HepG2 (cell line): ENCODE data around the gene ICE2. TPM values are rescaled to one million over a fixed set of nuclear protein-coding genes. Genes with fewer than 3 reads are reported as not detected.
A peak's percentile ranks its signal among the peaks of the same experiment; 100 is the strongest.

Experiments
- CREM ChIP-seq, 2 experiments: sonication (generic) in 1 of 2; formaldehyde crosslinking in 1 of 2; IDR thresholded peaks; 2 replicates each; pipeline versions ENCODE4 v1.4.0 to v1.6.1; 2016 to 2020; ENCODE audit warnings: antibody characterized with exemption in 1 of 2, mild to moderate bottlenecking in 1 of 2, missing genetic modification reagents in 1 of 2
- MED1 ChIP-seq: sonication (generic); formaldehyde crosslinking; IDR thresholded peaks from 2 replicates; pipeline ENCODE4 v1.4.0; 2020; ENCODE audit warnings: missing genetic modification reagents
- ONECUT2 ChIP-seq: sonication (generic); formaldehyde crosslinking; IDR thresholded peaks from 2 replicates; pipeline ENCODE4 v1.4.0; 2020; ENCODE audit warnings: missing genetic modification reagents
- SOX6 ChIP-seq, 2 experiments: fragments of 450-650 bp in 1 of 2; sonication (generic) in 1 of 2; formaldehyde crosslinking in 1 of 2; IDR thresholded peaks; 2 replicates each; pipeline versions ENCODE4 v1.4.0 to v1.6.1; 2017 to 2020; ENCODE audit warnings: antibody characterized with exemption in 1 of 2, mild to moderate bottlenecking in 1 of 2, missing genetic modification reagents in 1 of 2
- SP5 ChIP-seq: IDR thresholded peaks from 2 replicates; pipeline ENCODE4 v1.6.1; 2016; ENCODE audit warnings: low read depth, borderline replicate concordance
- THYN1 ChIP-seq: sonication (generic); formaldehyde crosslinking; IDR thresholded peaks from 2 replicates; pipeline ENCODE4 v1.8.1; 2023; ENCODE audit warnings: low read depth, mild to moderate bottlenecking, moderate library complexity, missing genetic modification reagents, borderline replicate concordance
- U2AF1 ChIP-seq: fragments of 200-400 bp; formaldehyde crosslinking; optimal IDR thresholded peaks from 2 replicates; pipeline ENCODE3; 2017; ENCODE audit warnings: mild to moderate bottlenecking, low read depth, low read length
- ZBTB14 ChIP-seq: sonication (generic); formaldehyde crosslinking; IDR thresholded peaks from 2 replicates; pipeline ENCODE4 v1.4.0; 2020; ENCODE audit warnings: missing genetic modification reagents
- ZBTB20 ChIP-seq: sonication (generic); formaldehyde crosslinking; IDR thresholded peaks from 2 replicates; pipeline ENCODE4 v1.8.1; 2023; ENCODE audit warnings: missing genetic modification reagents, low read depth, mild to moderate bottlenecking, borderline replicate concordance
- ZFP36 ChIP-seq: fragments of 150-350 bp; IDR thresholded peaks from 2 replicates; pipeline ENCODE4 v1.6.1; 2018; ENCODE audit warnings: borderline replicate concordance, low read length, low read depth; ENCODE audit not compliant: partially characterized antibody
- ZNF12 ChIP-seq: sonication (generic); formaldehyde crosslinking; IDR thresholded peaks from 2 replicates; pipeline ENCODE4 v1.5.0; 2020; ENCODE audit warnings: missing genetic modification reagents
- ZNF180 ChIP-seq: sonication (generic); formaldehyde crosslinking; IDR thresholded peaks from 2 replicates; pipeline ENCODE4 v1.4.0; 2020; ENCODE audit warnings: low read depth, missing genetic modification reagents, borderline replicate concordance
- ZNF362 ChIP-seq: sonication (generic); formaldehyde crosslinking; IDR thresholded peaks from 2 replicates; pipeline ENCODE4 v1.4.0; 2020; ENCODE audit warnings: missing genetic modification reagents, mild to moderate bottlenecking, borderline replicate concordance
- ZNF484 ChIP-seq: sonication (generic); formaldehyde crosslinking; IDR thresholded peaks from 2 replicates; pipeline ENCODE4 v1.5.1; 2020; ENCODE audit warnings: mild to moderate bottlenecking, low read depth, missing genetic modification reagents, borderline replicate concordance
- polyA plus RNA-seq, 8 experiments: library from polyadenylated mRNA; depleted of rRNA in 3 of 8; stranded (reverse) in 7 of 8; unstranded in 1 of 8; fragments of >200 nt; fragmentation: Illumina TruSeq in 4 of 8; extraction: Trizol in 4 of 8; gene quantifications; 2 replicates each; pipeline versions ENCODE4 v1.2.1 to v1.2.3, GENCODE V29; 2011 to 2016; ENCODE audit warnings: low read depth in 4 of 8, missing spikeins in 1 of 8, mixed read lengths in 1 of 8; ENCODE audit not compliant: insufficient read depth in 1 of 8
- total RNA-seq, 5 experiments: library from RNA; depleted of rRNA; stranded (reverse); fragments of >200 nt; fragmentation: Illumina TruSeq; extraction: Trizol; gene quantifications; 2 replicates each; pipeline ENCODE4 v1.2.3, GENCODE V29; 2016; ENCODE audit warnings: low read depth in 1 of 5
- TF ChIP-seq, protein P1 (sequence below), 2 experiments: sonication (generic) in 1 of 2; formaldehyde crosslinking in 1 of 2; IDR thresholded peaks; 2 replicates each; pipeline versions ENCODE4 v1.4.0 to v1.6.1; 2018 to 2020; ENCODE audit warnings: missing genetic modification reagents in 2 of 2, borderline replicate concordance in 1 of 2, low read depth in 1 of 2, mild to moderate bottlenecking in 1 of 2, missing biosample characterization in 1 of 2
- TF ChIP-seq, protein P2 (sequence below): IDR thresholded peaks from 2 replicates; pipeline ENCODE4 v1.6.1; 2016; ENCODE audit warnings: missing biosample characterization, missing genetic modification reagents, low read depth
- TF ChIP-seq, protein P3 (sequence below): sonication (generic); formaldehyde crosslinking; IDR thresholded peaks from 2 replicates; pipeline ENCODE4 v1.8.0; 2022; ENCODE audit warnings: mild to moderate bottlenecking, missing genetic modification reagents, moderate library complexity
- TF ChIP-seq, protein P4 (sequence below): sonication (generic); formaldehyde crosslinking; IDR thresholded peaks from 2 replicates; pipeline ENCODE4 v1.5.0; 2020; ENCODE audit warnings: mild to moderate bottlenecking, low read depth, missing genetic modification reagents, borderline replicate concordance
- TF ChIP-seq, protein P5 (sequence below): sonication (generic); formaldehyde crosslinking; IDR thresholded peaks from 2 replicates; pipeline ENCODE4 v1.5.1; 2020; ENCODE audit warnings: missing genetic modification reagents, mild to moderate bottlenecking, borderline replicate concordance

Gene ICE2
- total and polyA plus RNA-seq, 2 of the 13 experiments (the other 11 are each of a cell fraction or from before 2014, with no cell fraction given), result 24.8 to 26.4 TPM

- TF ChIP-seq, protein P1, sequence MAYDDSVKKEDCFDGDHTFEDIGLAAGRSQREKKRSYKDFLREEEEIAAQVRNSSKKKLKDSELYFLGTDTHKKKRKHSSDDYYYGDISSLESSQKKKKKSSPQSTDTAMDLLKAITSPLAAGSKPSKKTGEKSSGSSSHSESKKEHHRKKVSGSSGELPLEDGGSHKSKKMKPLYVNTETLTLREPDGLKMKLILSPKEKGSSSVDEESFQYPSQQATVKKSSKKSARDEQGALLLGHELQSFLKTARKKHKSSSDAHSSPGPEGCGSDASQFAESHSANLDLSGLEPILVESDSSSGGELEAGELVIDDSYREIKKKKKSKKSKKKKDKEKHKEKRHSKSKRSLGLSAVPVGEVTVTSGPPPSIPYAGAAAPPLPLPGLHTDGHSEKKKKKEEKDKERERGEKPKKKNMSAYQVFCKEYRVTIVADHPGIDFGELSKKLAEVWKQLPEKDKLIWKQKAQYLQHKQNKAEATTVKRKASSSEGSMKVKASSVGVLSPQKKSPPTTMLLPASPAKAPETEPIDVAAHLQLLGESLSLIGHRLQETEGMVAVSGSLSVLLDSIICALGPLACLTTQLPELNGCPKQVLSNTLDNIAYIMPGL (CRISPR knock-in tag; IDR thresholded peaks at IDR 0.05; ENCODE audit: borderline replicate concordance in 1 of 2, low read depth in 1 of 2), result no peak
- TF ChIP-seq ZNF12 (CRISPR knock-in tag), result no peak
- no peak for TF ChIP-seq ZBTB20 (CRISPR knock-in tag)
- TF ChIP-seq ZBTB14 (CRISPR knock-in tag), result no peak
- no peak for TF ChIP-seq ZFP36
- TF ChIP-seq SP5, result no peak
- no peak for TF ChIP-seq ZNF484 (CRISPR knock-in tag)
- TF ChIP-seq, protein P2, sequence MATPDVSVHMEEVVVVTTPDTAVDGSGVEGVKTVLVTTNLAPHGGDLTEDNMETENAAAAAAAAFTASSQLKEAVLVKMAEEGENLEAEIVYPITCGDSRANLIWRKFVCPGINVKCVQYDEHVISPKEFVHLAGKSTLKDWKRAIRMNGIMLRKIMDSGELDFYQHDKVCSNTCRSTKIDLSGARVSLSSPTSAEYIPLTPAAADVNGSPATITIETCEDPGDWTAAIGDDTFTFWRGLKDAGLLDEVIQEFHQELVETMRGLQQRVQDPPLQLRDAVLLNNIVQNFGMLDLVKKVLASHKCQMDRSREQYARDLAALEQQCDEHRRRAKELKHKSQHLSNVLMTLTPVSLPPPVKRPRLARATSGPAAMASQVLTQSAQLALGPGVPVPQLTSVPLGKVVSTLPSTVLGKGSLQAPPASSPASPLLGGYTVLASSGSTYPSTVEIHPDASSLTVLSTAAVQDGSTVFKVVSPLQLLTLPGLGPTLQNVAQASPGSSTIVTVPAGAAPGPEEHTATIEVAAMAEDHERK (CRISPR knock-in tag), result no peak
- TF ChIP-seq MED1 (CRISPR knock-in tag), result no peak
- no peak for TF ChIP-seq ZNF180 (CRISPR knock-in tag)
- TF ChIP-seq, protein P3, sequence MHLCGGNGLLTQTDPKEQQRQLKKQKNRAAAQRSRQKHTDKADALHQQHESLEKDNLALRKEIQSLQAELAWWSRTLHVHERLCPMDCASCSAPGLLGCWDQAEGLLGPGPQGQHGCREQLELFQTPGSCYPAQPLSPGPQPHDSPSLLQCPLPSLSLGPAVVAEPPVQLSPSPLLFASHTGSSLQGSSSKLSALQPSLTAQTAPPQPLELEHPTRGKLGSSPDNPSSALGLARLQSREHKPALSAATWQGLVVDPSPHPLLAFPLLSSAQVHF (CRISPR knock-in tag), result no peak
- TF ChIP-seq ONECUT2 (CRISPR knock-in tag), result no peak
- peak; percentile 57 for TF ChIP-seq CREM (IDR thresholded peaks at IDR 0.05)
- TF ChIP-seq CREM (CRISPR knock-in tag; IDR thresholded peaks at IDR 0.05), result no peak
- peak; percentile 75 for TF ChIP-seq ZNF362 (CRISPR knock-in tag)
- TF ChIP-seq, protein P4, sequence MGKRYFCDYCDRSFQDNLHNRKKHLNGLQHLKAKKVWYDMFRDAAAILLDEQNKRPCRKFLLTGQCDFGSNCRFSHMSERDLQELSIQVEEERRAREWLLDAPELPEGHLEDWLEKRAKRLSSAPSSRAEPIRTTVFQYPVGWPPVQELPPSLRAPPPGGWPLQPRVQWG (CRISPR knock-in tag), result no peak
- TF ChIP-seq SOX6 (IDR thresholded peaks at IDR 0.05), result no peak
- peak; percentile 94 for TF ChIP-seq SOX6 (CRISPR knock-in tag; IDR thresholded peaks at IDR 0.05)
- TF ChIP-seq, protein P5, sequence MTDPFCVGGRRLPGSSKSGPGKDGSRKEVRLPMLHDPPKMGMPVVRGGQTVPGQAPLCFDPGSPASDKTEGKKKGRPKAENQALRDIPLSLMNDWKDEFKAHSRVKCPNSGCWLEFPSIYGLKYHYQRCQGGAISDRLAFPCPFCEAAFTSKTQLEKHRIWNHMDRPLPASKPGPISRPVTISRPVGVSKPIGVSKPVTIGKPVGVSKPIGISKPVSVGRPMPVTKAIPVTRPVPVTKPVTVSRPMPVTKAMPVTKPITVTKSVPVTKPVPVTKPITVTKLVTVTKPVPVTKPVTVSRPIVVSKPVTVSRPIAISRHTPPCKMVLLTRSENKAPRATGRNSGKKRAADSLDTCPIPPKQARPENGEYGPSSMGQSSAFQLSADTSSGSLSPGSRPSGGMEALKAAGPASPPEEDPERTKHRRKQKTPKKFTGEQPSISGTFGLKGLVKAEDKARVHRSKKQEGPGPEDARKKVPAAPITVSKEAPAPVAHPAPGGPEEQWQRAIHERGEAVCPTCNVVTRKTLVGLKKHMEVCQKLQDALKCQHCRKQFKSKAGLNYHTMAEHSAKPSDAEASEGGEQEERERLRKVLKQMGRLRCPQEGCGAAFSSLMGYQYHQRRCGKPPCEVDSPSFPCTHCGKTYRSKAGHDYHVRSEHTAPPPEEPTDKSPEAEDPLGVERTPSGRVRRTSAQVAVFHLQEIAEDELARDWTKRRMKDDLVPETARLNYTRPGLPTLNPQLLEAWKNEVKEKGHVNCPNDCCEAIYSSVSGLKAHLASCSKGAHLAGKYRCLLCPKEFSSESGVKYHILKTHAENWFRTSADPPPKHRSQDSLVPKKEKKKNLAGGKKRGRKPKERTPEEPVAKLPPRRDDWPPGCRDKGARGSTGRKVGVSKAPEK (CRISPR knock-in tag), result no peak
- no peak for TF ChIP-seq U2AF1
- no peak for TF ChIP-seq THYN1 (CRISPR knock-in tag)
Observed at GRCh38 chr15:60493166-60493565, 14.2 kb upstream of the ICE2 start (continued).
